GM12875 (cell line): ENCODE measurements around the gene FAM118B.
A peak's percentile ranks its signal among the peaks of the same experiment; 100 is the strongest.

Source experiments
- H3K4me3 ChIP-seq: one replicate; pipeline ENCODE4 v1.5.1; 2011; ENCODE audit warnings: low read depth, low read length, control low read depth
- TF ChIP-seq, protein P1 (sequence below): IDR thresholded peaks from 2 replicates; pipeline ENCODE4 v1.5.1; 2011; ENCODE audit warnings: low read depth, mild to moderate bottlenecking, control low read depth, inconsistent platforms, low read length, moderate library complexity, borderline replicate concordance; ENCODE audit not compliant: insufficient read depth

Gene FAM118B

DNA sequence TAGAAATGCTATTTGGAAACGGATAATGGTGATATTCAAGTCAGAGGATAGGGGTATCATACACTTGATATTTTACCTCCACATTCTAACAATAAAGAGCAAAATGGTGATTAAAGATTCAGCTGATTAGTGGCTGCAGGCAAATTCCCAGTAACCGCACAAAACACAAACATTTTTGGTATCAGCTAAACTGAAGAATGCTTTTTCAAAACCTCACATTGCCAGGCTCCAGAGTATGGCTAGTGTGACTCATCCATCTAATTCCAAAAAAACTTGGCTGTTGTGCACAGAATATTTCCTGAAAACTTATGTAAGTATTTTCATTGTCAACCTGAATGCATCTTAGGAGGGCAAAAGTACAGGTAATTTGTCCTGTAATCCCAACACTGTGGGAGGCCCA lies 46.2 kb downstream of the FAM118B start:
- H3K4me3 ChIP-seq: no peak overlapping the region
- TF ChIP-seq, protein P1, sequence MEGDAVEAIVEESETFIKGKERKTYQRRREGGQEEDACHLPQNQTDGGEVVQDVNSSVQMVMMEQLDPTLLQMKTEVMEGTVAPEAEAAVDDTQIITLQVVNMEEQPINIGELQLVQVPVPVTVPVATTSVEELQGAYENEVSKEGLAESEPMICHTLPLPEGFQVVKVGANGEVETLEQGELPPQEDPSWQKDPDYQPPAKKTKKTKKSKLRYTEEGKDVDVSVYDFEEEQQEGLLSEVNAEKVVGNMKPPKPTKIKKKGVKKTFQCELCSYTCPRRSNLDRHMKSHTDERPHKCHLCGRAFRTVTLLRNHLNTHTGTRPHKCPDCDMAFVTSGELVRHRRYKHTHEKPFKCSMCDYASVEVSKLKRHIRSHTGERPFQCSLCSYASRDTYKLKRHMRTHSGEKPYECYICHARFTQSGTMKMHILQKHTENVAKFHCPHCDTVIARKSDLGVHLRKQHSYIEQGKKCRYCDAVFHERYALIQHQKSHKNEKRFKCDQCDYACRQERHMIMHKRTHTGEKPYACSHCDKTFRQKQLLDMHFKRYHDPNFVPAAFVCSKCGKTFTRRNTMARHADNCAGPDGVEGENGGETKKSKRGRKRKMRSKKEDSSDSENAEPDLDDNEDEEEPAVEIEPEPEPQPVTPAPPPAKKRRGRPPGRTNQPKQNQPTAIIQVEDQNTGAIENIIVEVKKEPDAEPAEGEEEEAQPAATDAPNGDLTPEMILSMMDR: no peak

DNA sequence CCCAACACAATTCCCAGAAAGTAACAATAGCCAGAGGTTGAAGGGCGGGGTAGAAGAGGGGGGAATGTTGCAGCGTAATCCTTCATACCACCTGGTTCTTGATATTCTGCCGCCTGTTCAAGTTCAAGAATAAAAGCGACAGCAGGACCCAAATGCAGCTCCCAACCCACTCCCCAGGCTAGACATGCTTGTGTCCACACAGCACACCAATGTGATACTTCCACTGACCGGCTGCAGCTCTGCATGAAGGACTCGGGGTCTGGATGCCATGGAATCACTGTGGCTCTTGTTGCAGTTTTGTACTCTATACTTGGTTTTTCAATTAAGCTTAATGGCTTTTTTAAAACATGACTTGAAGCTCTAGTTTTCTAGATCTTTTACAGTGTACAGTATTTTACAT lies 50.6 kb downstream of the FAM118B start:
- TF ChIP-seq, protein P1: no peak
- H3K4me3 ChIP-seq: no peak overlapping the region

DNA sequence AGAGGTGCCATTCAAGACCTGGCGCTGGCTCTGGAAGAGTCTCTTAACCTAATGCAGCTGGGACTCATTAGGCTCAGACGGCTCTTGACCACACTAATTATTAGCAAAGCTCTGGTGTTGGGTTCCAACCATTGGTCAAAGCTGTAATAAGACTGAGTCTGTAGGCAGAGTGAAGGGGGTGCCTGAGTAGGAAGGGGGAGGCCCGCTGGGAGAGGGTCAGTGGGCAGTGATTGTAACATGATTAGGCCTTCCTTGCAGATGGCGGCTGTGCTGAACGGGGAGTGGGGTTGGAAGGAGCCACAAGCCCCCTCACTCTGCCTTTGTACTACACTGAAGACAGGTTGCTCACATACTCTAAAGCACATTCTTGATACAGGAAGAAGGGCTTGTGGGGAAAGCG lies 51.9 kb downstream of the FAM118B start:
- no peak overlapping the region for H3K4me3 ChIP-seq
- TF ChIP-seq, protein P1: no peak

DNA sequence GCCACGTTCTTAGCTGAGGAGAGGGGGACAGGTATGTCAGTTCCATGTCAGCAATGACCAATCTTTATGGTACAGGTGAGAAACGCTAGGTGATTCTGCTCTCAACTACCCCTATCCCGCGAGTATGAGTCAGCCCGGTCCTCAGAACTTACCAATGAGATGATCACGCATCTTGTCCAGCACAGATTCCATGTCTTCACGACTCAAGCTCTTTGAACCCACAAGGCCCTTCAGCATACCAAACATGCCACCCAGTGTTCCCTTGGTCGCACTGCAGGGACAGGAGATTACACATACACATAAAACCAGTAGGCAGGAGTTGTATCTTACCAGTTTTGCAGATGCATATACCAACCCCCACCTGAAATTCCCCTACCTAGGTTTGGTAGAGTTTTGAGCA lies 54.2 kb downstream of the FAM118B start:
- no peak overlapping the region for H3K4me3 ChIP-seq
- TF ChIP-seq, protein P1: no peak

DNA sequence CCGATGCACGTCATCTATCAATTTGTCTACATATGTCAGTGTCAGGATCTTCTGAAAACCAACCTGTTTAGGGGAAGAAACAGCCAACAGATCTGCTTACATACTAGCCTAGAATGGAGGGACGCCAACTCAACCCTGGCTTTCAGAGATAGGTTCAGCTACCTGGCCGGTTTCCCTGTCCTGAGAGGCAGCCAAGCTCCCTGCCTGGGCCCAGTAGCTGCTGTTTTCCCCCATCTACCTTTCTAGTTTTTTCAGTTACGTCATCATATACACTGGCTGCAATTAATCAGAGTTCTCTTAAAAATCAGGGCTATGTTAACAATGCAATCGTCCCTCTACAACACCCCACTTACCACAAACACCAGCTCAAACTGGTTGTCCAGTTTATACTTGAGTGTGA lies 56.1 kb downstream of the FAM118B start:
- TF ChIP-seq, protein P1: no peak
- peak overlapping the region; percentile 92 for H3K4me3 ChIP-seq

DNA sequence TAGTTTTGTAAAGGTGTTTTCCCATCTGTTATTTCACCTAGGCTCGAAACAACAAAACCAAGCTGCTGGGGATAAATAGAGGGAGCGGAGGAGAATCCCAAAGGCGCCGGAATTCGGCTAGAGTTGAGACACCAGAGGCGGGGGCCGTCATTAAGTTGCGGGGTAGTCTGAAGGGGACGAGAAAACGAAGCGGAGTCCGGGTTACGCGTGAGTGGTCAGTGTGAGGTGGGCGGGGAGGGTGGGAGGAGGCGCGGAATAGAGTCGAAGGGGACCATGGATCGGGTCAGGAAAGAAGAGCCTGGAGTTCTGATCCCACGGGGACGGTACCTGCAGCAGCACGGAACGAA lies 56.8 kb downstream of the FAM118B start:
- H3K4me3 ChIP-seq: peak overlapping the region; percentile 92
- TF ChIP-seq, protein P1: no peak

DNA sequence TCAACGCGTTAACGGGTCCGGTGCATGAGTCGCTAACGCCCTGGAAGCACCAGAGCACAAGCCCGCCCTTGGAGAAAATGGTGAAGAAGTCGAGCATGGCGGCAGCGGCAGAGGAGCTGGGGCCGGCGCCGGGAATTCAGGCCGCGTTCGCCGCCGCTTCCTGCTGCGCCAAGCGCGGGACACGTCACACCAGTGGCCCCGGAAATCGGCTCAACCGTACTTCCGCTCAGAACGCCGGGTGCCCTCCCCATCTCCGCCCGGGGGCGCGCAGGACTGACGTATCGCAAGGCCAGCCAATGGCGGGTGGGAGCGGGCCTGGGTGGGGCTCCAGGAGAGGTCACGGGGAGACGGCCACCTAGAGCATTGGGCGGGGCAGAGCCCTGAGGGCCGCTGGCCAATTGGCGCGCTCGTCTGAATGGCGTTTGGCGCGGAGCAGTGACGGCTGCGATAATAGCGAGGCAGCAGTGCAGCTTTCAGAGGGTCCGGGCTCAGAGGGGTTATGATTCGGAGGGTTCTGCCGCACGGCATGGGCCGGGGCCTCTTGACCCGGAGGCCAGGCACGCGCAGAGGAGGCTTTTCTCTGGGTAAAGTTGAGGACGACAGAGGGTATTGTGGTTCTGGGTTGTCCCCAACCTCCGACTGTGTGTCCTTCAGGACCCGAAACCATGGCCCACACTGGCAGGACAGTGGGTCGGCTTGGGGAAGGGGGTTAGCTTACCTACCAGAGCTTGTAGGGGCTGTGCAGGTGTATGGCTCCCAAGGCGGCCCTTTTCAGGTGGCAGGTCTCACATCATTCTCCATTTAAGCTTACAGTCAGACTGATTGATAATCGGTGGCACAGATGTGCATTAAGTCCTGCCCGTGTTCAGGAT lies 57.4 kb downstream of the FAM118B start, which contains the start of the genes FOXRED1 and SRPRA:
Gene FOXRED1 (plus strand): TSS at position 447 of the 872 bp plus-strand sequence. CDS start 53 bp downstream, at position 500.
Gene SRPRA (minus strand): TSS at position 188 of the 872 bp plus-strand sequence. CDS start 91 bp downstream, at position 97.
- H3K4me3 ChIP-seq: peak within 1 kb of the TSS; percentile 92

More for the DNA sequence above, 57.4 kb downstream of the FAM118B start, which contains the start of the genes FOXRED1 and SRPRA:
- TF ChIP-seq, protein P1: no peak
